ENCODE results near the gene NAE1. TPM values are rescaled to one million over a fixed set of nuclear protein-coding genes. Genes with fewer than 3 reads are reported as not detected.

The NAE1 gene
- total and polyA plus RNA-seq, 8 donors, result 19.3 to 29.8 (median 21.2) TPM

DNA sequence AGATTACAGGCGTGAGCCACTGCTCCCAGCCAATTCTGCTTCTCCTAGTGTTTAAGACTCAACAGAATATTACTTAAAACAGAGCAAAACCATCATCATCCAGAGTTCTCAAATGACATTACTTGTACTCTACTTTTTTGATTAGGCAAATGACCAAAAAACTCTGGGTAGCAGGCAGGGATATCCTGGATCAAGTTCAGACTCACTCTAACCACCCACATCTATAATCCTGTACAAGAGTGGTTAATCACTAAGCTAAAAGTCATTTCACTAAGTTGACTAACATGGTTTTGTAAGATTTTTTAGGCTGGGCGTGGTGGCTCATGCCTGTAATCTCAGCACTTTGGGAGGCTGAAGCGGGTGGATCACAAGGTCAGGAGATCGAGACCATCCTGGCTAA is 6.8 kb downstream of the NAE1 start:
- Histone ChIP-seq H3K27me3 (no peaks in the 10 kb centered on the region), H3K36me3 (peaks cover 0 to 21% (median 13%) of the 10 kb centered on the region in 3 donors), H3K27ac (no peak overlapping the region), H3K4me1 (peaks cover 0 to 2% (median 0%) of the 10 kb centered on the region in 3 donors), H3K4me3 (no peak overlapping the region), H3K9me3 (no peaks in the 10 kb centered on the region)
- TF ChIP-seq, protein P1, sequence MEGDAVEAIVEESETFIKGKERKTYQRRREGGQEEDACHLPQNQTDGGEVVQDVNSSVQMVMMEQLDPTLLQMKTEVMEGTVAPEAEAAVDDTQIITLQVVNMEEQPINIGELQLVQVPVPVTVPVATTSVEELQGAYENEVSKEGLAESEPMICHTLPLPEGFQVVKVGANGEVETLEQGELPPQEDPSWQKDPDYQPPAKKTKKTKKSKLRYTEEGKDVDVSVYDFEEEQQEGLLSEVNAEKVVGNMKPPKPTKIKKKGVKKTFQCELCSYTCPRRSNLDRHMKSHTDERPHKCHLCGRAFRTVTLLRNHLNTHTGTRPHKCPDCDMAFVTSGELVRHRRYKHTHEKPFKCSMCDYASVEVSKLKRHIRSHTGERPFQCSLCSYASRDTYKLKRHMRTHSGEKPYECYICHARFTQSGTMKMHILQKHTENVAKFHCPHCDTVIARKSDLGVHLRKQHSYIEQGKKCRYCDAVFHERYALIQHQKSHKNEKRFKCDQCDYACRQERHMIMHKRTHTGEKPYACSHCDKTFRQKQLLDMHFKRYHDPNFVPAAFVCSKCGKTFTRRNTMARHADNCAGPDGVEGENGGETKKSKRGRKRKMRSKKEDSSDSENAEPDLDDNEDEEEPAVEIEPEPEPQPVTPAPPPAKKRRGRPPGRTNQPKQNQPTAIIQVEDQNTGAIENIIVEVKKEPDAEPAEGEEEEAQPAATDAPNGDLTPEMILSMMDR (IDR thresholded peaks at IDR 0.05), result no peak
- intact Hi-C loops (cut with DNase I), result no loop called here
- DNase-seq (no peak), FAIRE-seq (no peak), ATAC-seq (no peak)
- WGBS, 2 donors, result 90 to 93% methylated on average over 4 of the region's 4 CpGs

DNA sequence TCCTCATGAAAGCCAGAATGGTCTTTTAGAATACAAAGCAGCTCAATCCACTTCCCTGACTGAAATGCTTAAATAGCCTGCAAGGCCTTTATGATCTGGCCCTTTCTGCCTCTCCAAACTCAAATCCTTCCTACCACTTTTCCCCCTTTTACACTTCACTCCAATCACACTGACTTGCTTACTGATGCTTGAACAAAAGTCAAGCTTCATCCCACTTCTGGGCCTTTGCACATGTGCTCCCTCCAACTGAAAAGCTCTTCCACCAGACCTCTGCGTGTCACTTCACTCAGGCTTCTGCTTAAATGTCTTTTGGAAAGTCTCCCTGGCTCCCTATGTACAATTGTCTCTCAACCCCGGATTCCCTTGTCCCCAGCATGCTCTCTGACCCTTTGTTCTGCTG is 16.0 kb downstream of the NAE1 start:
- H3K36me3 ChIP-seq, result peaks cover 0 to 46% (median 20%) of the 10 kb centered on the region in 3 donors
- H3K27ac ChIP-seq, result no peak overlapping the region
- ATAC-seq, result no peak
- TF ChIP-seq, protein P1 (IDR thresholded peaks at IDR 0.05), result no peak
- H3K27me3 ChIP-seq, result no peaks in the 10 kb centered on the region
- no peak overlapping the region for H3K4me3 ChIP-seq
- H3K9me3 ChIP-seq, result no peaks in the 10 kb centered on the region
- DNase-seq, result no peak
- 95% methylated on average over 2 of the region's 2 CpGs for WGBS, 2 donors
- H3K4me1 ChIP-seq, result no peaks in the 10 kb centered on the region
- intact Hi-C loops (cut with DNase I), result no loop called here
- FAIRE-seq, result no peak

DNA sequence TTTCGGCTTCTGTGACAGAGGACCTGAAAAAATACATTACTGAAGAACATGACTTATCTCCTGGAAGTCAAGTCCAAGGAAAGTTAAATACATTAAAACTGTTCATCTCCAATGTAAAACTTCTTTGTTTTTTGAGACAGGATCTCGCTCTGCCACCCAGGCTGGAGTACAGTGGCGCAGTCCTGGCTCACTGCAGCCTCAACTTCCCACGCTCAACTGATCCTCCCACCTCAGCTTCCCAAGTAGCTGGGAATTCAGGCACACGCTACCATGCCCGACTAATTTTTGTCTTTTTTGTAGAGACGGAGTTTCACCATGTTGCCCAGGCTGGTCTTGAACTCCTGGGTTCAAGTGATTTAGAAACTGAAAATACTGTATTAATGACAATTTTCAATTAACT is 19.7 kb downstream of the NAE1 start:
- Histone ChIP-seq H3K27ac (no peak overlapping the region), H3K9me3 (no peaks in the 10 kb centered on the region), H3K4me1 (no peaks in the 10 kb centered on the region), H3K27me3 (no peaks in the 10 kb centered on the region), H3K36me3 (peaks cover 0 to 42% (median 0%) of the 10 kb centered on the region in 3 donors), H3K4me3 (no peak overlapping the region)
- DNase-seq (no peak), ATAC-seq (no peak), FAIRE-seq (no peak)
- WGBS, 2 donors, result 95 to 97% methylated on average over 7 of the region's 7 CpGs
- TF ChIP-seq, protein P1 (IDR thresholded peaks at IDR 0.05), result no peak
- intact Hi-C loops (cut with DNase I), result no loop called here

DNA sequence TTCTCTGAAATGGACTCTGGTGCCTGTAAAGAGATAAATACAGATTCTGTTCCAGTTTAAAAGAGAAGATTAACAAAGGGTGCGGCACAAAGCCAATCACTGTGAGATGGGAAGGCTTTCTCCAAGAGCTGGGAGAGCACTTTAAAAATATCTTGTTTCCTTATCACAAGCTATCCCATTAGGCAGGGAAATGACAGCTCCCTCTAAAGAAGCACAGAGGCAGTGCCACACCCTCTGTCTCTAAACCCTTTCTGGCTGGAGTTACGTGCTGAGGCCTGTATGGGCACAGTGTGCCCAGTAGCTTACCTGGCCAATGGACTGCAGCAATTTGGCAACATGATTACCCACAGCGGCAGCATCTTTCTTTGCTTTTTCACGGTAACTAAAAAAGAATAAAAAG is 20.4 kb downstream of the NAE1 start:
- 92 to 94% methylated on average over 4 of the region's 4 CpGs for WGBS, 2 donors
- TF ChIP-seq, protein P1 (IDR thresholded peaks at IDR 0.05), result no peak
- intact Hi-C loops (cut with DNase I), result no loop called here
- no peak for DNase-seq
- H3K27ac ChIP-seq, result no peak overlapping the region
- peaks cover 0 to 42% (median 6%) of the 10 kb centered on the region in 3 donors for H3K36me3 ChIP-seq
- no peaks in the 10 kb centered on the region for H3K9me3 ChIP-seq
- H3K27me3 ChIP-seq, result no peaks in the 10 kb centered on the region
- no peak for ATAC-seq
- H3K4me3 ChIP-seq, result no peak overlapping the region
- FAIRE-seq, result no peak
- no peaks in the 10 kb centered on the region for H3K4me1 ChIP-seq

DNA sequence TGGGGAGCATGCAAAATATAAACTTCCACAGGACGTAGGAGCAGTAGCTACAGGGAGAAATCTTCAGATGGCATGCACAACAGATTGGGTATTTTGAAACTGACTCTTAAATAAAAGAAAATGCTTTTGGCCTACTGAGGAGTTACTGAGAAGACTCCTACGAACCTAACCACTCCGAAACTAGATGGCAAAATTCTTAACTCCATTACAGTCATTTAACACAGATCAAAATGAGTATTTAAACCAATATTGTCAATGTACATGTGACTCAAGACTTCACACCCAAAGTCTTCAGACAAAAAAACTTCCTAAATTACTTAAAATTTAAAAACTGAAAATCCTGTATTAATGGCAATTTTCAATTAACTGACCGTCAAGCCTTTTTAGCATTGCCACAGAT is 21.0 kb downstream of the NAE1 start:
- FAIRE-seq, result no peak
- H3K9me3 ChIP-seq, result no peaks in the 10 kb centered on the region
- no peaks in the 10 kb centered on the region for H3K27me3 ChIP-seq
- H3K4me3 ChIP-seq, result no peak overlapping the region
- TF ChIP-seq, protein P1 (IDR thresholded peaks at IDR 0.05), result no peak
- intact Hi-C loops (cut with DNase I), result no loop called here
- peaks cover 0 to 48% (median 8%) of the 10 kb centered on the region in 3 donors for H3K36me3 ChIP-seq
- DNase-seq, result no peak
- no peak overlapping the region for H3K27ac ChIP-seq
- 91 to 97% methylated on average over 4 of the region's 4 CpGs for WGBS, 2 donors
- no peak for ATAC-seq
- H3K4me1 ChIP-seq, result no peaks in the 10 kb centered on the region
